Myocyte (in vitro differentiated cells): ENCODE measurements around the gene ZNF302. TPM values are rescaled to one million over a fixed set of nuclear protein-coding genes. Genes with fewer than 3 reads are reported as not detected.
"Not testable (repeated sequence)": the region's sequence is repeated elsewhere in the genome, so short reads cannot be mapped to it uniquely, and the experiment has no call there.

Source experiments
- DNase-seq: peaks from one replicate; pipeline ENCODE4 v3.0.0-alpha.2; 2012; ENCODE audit warnings: low read depth
- total RNA-seq: library from RNA; depleted of rRNA; stranded (reverse); fragments of >200 nt; gene quantifications from 2 replicates; pipeline ENCODE4 v1.2.3, GENCODE V29; 2014

The ZNF302 gene
- total RNA-seq, 1 donor from 2014 or later = 45.9 TPM

- DNase-seq = no peak
Measured at GRCh38 chr19:34671972-34672371, 5.5 kb upstream of the ZNF302 start.

DNA sequence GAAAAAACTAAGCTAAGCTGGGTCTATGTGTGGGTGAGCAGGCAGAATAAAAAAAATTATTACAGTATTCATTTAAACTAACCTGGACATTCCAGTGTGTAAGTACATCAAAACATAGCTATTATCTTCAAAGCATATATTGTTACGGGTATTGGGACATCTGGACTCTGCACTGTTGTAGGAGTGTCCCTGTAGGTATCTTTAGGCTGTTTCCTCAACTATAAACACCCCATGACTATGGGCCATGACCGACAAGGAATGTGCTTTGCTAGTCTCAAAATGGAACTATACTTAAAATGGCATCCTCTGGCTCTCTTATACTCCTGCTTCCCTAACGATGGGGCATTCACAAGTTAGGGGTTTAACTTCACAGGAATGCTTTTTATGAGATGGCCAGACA lies 3.9 kb upstream of the ZNF302 start:
- DNase-seq = no peak

DNA sequence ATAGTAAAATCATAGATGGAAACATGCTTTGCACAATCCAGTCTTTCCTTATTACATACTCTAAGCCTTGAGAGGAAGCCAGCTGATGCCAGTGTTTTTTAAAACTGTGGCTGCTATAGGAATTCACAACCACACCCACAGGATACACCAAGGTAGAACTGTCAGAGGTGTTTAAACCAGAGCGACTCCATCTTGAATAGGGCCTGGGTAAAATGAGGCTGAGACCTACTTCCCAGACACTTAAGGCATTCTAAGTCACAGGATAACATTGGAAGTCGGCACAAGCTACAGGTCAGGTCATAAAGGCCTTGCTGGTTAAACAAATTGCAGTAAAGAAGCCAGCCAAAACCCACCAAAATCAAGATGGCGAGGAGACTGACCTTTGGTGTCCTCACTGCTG lies 2.2 kb upstream of the ZNF302 start:
- DNase-seq = no peak

DNA sequence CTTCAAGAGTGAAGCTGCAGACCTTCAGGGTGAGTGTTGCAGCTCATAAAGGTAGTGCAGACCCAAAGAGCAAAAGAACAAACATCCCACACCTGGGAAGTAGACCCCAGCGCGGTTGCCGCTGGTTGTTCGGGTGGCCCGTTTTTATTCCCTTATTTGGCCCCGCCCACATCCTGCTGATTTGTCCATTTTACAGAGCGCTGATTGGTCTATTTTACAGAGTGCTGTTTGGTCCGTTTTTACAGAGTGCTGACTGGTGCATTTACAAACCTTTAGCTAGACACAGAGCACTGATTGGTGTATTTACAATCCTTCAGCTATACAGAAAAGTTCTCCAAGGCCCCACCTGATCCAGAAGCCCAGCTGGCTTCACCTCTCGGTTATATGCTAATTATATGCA lies 1.6 kb upstream of the ZNF302 start:
- no peak for DNase-seq

- DNase-seq = peak; percentile 91
Measured at GRCh38 chr19:34676697-34677385, 637 bp upstream of the ZNF302 start, which contains the start of gene SCGB2B2. Gene SCGB2B2 (minus strand): TSS chr19:34677159. CDS start chr19:34594563, 82,596 bp downstream.

DNA sequence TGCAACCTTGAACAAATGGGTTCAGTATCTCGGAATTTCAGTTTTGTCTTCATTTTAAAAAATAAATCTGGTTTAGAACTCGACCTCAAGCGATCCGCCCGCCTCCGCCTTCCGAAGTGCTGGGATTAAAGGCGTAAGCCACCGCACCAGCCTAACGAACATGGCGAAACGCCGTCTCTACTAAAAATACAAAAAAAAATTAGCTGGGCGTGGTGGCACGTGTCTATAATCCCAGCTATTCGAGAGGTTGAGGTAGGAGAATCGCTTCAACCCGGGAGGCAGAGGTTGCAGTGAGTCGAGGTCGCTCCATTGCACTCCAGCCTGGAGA lies 571 bp downstream of the ZNF302 start:
- DNase-seq = no peak

DNA sequence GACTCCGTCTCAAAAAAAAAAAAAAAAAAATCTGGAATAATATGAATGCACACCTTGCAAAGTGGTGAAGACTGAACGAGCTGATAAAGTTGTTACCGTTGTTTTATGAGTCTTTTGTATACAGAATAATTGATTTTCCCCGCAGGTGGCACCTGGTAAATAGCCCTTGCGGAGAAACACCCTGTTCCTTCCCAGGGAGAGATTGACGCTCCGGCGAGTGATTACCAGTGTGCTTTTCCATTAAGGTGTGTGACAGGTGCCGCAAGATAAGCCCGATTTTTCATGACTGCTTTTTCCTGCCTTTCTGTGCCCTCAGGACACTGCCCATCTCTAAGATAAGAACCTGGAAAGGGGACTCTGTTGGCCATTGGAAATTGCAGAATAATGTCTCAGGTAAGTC lies 943 bp downstream of the ZNF302 start:
- DNase-seq = no peak

- no peak for DNase-seq
Measured at GRCh38 chr19:34681478-34681877, 4.0 kb downstream of the ZNF302 start.

DNA sequence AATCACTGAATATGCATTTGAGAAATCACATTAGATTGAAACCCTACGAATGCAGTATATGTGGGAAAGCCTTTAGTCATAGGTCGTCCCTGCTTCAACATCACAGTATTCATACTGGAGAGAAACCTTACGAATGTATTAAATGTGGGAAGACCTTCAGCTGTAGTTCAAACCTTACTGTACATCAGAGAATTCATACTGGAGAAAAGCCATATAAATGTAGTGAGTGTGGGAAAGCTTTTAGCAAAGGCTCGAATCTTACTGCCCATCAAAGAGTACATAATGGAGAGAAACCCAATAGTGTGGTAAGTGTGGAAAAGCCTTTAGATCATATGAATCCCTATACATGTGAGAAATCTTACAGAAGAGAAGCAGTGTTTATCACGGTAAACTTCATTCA lies 7.8 kb downstream of the ZNF302 start:
- not testable (repeated sequence) for DNase-seq

DNA sequence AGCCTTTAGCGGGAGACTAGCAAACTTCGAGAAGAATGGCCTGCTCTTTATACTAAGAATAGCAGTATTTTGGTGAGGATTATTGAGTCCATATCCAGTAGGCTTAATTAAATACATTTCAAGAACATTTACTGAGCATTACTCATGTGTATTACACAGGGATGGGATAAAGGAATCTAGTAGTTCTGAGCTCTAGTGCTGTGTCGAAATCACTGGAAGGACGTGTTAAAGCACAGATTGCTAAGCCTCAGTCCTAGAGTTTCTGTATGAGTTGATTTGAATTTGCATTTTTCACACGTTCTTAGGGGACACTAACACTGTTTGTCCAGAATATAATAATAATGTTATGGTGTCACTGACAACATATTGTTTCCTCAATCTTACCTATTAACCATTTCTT lies 9.0 kb downstream of the ZNF302 start:
- DNase-seq = no peak

DNA sequence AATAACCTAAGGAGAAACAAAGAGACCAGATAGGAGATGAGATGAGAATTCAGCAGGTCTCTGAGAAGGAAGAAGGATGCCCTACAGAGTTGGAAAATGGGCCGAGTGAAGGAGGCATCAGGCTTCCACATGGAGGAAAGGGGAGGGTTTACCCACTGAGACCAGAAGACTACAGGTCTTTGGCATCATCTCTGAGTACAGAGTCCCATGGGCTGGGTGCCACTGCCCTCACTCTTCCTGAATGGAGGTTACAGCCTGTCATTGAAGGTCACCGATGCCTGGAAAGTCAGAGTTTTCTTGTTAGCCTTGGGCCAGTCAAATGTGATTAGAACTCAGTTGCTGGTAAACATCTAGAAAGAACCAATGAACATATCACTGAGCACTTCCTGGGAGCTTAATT lies 9.9 kb downstream of the ZNF302 start:
- DNase-seq = no peak

DNA sequence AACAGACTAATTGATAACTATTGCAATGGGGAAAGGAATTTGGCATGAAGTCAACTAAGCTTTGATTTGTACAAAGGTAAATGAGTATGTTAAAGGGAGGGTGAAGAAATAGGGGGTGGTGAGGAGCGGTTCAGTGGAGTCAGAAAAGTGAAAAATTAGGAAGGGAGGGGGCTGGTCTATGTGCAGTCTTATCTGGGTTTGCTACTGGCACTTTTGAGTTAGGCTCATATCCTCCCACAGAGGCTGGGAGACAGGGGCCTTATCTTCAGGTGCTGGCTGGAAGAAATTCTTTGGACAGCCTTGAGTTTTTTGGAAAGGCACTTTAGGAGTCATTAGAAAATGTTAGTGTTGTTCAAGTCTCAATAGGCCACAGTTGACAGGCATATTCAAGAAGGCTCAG lies 11.1 kb downstream of the ZNF302 start:
- DNase-seq = no peak

DNA sequence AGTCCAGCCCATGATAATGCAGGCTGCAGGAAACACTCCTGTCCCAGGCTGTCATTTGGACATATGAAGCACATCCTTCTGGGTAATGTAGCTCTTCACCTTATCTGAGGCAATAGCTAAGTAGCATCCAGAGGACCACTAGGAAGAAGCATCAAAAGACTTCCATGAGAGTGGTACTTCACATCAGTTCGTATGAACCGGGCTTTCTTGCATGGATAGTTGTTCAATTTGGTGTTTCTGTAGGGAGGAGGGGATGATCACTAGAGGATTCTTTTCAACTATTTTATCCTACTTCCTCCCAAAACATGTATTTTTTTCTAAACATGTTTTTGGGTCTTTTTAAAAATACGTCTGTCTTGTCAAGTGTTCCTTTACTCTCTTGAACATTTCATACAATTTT lies 12.9 kb downstream of the ZNF302 start:
- no peak for DNase-seq

DNA sequence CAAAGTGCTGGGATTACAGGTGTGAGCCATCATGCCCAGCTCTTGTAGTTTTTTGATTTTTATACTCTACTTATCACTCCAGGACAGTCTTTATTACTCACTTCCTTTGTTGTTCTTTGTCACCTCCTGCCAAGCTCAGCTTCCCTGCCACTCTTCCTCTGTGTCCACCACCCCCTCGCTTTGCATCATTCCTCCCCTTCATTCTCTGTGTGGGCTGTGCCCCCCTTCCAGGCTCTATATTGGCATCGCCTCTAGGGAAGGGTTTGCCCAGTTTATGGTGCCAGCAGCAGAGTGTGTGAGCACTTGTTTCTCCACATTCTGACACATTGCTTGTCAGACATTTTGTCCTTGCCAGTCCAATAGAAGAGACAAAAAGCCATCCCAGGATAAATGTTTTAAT lies 15.1 kb downstream of the ZNF302 start:
- no peak for DNase-seq

DNA sequence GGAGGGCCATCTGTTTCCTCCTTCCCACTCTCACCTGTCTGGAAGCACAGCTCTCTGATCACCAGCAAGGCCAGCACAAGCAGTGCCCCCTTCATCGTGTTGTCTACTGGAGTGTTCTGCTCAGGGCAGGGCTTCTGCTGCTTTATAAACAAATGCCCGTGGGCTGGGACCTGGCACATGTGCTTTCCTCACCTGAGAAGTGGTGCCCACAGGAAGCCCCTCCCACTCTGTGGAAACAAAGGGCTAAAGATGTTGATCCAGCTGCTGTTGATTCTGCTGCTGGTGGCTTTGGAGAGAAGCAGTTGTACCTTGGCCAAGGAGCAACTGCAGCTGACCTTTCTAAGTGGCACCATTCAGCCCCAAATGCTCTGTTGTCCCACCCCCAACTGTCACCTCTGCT lies 30.2 kb downstream of the ZNF302 start:
- DNase-seq = no peak

DNA sequence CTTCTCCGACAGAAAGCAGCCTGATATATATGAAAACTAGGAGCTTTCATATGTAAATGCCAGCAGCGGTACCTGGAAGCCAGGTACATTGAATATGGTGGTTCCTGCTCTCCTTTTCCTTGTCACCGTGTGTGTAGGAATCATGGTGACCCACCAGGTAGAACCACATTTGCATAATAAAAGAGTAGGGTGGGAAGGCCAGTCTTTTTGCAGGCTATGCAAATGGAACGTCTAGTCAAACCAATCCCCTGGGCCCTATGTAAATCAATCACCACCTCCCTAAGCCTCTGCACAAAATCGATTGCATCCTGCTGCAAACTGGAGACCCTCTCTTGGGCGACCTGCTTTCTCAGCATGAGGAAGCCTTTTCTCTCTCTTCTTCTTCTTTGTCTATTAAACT lies 34.4 kb downstream of the ZNF302 start:
- no peak for DNase-seq

DNA sequence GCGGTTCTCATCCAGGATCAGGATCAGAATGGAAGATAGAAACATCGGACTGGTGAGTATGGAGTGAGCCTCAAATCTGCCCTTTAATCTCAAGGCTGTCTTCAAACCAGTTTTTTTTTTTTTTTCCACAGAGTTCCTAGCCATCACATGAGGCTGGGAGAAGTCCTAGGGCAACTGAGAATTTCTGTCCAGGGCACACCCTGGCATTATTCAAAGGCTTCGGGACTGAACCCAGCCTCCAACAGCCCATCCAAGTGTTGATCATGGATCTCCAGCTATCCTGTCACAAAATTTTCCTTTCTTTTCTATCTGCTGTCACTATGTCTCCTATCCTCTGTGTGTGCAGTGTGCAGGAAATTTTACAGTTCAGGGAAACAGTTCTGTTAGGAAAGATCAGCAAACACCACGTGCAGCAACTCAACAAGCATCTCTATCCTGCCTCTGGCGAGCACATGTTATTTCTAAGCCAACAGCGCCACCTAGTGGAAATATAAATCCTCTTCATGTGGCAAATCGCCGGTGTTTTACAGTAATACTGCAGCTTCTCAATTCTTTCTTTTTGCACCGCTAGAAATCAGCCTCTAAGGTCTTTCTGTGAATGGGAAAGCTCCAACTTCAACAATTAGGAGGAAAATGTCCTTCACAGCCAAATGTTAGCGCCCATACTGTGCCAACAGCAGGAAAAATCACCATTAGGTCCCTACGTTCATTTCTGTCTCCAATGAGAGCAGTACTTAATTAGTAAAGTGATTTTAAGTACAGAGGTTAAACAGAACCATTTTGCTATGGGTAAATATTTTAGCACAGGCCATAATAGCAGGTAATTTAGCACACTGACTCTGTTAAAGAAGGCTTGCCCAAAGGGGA lies 35.1 kb downstream of the ZNF302 start:
- peak; percentile 82 for DNase-seq

- DNase-seq = no peak
Measured at GRCh38 chr19:34713262-34713637, 35.8 kb downstream of the ZNF302 start.

GRCh38 chr19:34715357-34715756 lies 37.9 kb downstream of the ZNF302 start:
- no peak for DNase-seq

- no peak for DNase-seq
Measured at GRCh38 chr19:34722353-34722752, 44.9 kb downstream of the ZNF302 start.

- DNase-seq = no peak
Measured at GRCh38 chr19:34725400-34725799, 47.9 kb downstream of the ZNF302 start.

GRCh38 chr19:34731019-34731829 lies 53.7 kb downstream of the ZNF302 start:
- DNase-seq = no peak
